ENCODE measurements around the gene FGD2. TPM values are rescaled to one million over a fixed set of nuclear protein-coding genes. Genes with fewer than 3 reads are reported as not detected.

Gene FGD2
- 0.04 and 0.17 TPM in 2 replicates for total RNA-seq (2014; rRNA removed; shearing (Covaris generic))

DNA sequence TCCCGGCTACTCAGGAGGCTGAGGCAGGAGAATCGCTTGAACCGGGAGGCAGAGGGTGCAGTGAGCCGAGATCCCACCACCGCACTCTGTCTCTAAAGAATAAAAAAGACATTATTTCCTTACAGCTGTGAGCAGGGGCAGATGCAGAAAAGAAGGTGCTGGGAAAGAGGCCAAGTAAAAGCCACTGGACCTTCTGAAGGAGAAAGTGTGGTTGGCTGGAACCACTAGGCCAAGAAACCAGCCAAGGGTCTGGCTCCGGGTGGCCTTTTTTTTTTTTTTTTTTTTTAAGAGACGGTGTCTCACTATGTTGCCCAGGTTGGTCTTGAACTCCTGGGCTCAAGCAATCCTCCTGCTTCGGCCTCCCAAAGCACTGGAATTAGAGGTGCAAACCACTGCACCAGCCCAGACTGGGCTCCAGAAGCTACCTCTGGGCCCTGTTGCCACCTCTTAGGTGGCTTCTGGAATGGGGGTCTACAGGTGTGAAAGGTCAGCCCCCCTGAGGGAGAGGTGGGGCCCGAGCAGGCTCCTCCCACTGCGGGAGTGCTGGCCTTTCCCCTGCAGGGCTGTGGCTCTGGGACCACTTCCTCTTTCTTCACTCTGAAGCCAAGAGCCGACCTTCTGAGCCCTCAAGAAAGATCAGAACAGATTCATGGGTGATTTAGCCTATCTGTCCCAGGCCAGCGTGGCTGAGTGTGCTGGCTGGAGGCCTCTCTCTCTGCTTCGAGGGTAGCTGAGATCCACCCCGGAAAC is at the start of gene FGD2:
Gene FGD2, plus strand, starts transcription at position 595 of the 750 bp plus-strand sequence. CDS start 163 bp downstream, outside the sequence.
- Histone ChIP-seq H3K4me3 (ENCODE audit: insufficient read depth, low read depth, low read length) (no peak within 1 kb of the TSS), H3K36me3 (replicated peaks; ENCODE audit: control insufficient read depth, insufficient read depth, low read length) (no peaks in the 10 kb centered on the region), H3K27me3 (ENCODE audit: control insufficient read depth, insufficient read depth, low read length) (no peaks in the 10 kb centered on the region)
- peak; percentile 67 for DNase-seq

DNA sequence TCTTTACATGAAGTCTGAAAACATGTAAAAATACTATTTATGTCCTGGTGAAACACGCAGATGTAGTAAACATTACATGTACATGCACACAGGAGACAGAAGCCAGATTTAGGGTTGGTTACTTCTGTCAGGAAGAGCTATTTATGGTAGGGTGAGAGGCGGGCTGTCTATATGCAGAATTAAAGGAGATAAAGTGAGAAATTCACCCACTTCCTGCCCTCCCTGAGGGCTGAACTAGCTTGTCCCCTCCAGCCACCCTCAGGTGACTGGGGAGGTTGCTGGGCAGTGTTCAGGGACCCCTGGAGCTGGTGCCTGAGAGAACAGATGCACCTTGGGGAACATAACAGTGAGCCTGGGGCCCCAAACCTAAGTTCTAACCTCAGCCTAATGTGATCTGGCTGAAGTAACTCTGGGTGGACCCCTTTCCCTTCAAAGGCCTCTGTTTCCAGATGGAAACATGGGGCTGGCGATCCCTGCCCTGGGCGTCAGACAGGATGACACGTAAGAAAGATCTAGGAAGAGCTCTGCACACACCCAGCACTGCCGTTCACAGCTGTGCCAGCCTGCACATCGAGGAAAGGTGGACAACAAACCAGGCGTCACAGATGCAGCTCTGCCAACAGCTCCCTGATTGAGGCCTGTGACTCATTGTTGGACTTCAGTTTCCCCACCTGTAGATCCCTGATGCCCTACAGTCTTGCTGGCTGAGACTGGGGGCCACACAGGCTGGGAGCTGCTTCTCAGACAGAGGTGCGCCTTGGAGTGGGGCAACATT is 49.6 kb upstream of the FGD2 start:
- Histone ChIP-seq H3K27me3 (ENCODE audit: control insufficient read depth, insufficient read depth, low read length) (no peaks in the 10 kb centered on the region), H3K36me3 (replicated peaks; ENCODE audit: control insufficient read depth, insufficient read depth, low read length) (no peaks in the 10 kb centered on the region), H3K4me3 (ENCODE audit: insufficient read depth, low read depth, low read length) (no peak overlapping the region)
- no peak for DNase-seq

DNA sequence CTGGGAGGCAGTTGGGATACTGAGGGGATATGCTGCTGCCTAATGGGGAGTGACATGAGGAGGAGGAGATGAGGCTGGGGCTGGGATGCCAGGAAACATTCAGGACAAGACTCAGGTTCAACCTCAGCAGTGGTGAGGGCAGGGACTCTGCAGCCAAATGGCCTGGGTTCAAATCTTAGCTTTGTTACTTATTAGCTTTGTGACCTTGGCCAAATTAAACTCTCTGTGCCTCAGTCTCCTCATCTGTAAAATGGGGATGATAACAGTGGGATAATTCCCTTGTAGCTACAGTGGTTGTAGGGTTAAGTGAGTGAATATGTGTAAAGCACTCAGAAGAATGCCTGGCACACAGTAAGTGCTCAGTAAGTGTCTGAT is 49.0 kb upstream of the FGD2 start:
- no peak for DNase-seq
- Histone ChIP-seq H3K27me3 (ENCODE audit: control insufficient read depth, insufficient read depth, low read length) (no peaks in the 10 kb centered on the region), H3K4me3 (ENCODE audit: insufficient read depth, low read depth, low read length) (no peak overlapping the region), H3K36me3 (replicated peaks; ENCODE audit: control insufficient read depth, insufficient read depth, low read length) (no peaks in the 10 kb centered on the region)

DNA sequence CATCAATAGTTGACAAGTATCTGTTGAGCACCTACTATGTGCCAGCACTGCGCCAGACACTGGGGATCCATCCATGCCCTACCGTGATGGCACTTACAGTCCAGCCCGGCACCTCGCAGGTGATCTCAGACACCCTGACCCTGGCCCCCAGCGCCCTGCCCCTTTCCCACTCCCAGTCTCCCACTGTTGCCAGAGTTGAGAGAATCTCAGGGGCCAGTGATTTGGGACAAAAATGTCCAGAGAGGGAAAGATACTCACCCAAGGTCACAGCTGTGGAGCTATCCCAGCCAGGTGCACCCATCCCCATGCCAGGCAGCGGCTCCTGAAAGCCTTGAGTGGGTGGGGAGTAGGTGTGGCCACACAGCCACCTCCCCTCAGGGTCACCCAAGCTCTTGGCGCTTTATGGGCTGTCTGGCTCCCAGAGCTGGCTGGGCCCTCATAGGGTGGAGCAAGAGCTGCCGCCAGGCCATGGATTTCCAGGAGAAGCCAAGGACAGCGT is 47.6 kb upstream of the FGD2 start:
- H3K4me3 ChIP-seq (ENCODE audit: insufficient read depth, low read depth, low read length), result no peak overlapping the region
- H3K36me3 ChIP-seq (replicated peaks; ENCODE audit: control insufficient read depth, insufficient read depth, low read length), result no peaks in the 10 kb centered on the region
- no peaks in the 10 kb centered on the region for H3K27me3 ChIP-seq (ENCODE audit: control insufficient read depth, insufficient read depth, low read length)
- DNase-seq, result no peak

DNA sequence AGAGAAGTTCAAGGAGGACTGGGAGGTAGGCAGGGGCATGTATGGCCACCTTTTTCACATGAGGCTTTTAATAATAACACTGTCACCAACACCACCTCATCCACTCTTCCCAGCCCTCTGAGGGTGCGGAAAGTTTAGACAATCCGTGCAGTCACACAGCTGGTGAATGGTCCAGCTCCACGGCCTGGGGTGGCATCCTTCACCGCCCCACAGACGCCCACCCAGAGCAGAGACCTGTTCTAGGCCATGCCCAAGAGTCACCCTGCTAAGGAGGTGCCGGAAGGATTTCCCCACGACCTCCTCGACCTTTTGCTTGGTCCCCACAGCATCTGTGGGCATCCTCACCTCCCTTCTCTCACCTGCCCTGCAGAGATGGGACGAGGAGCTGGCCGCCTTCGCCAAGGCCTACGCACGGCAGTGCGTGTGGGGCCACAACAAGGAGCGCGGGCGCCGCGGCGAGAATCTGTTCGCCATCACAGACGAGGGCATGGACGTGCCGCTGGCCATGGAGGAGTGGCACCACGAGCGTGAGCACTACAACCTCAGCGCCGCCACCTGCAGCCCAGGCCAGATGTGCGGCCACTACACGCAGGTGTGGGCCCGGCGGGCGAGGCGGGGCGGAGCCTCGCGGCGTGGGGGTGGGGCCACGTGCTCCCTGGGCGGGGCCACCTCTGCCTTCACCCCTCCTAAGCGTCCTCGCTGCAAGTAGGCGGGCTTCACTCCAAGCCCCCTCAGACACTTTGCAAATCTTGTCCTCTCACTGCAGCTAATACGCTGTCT is 46.5 kb upstream of the FGD2 start:
- peak; percentile 97 for DNase-seq
- Histone ChIP-seq H3K36me3 (replicated peaks; ENCODE audit: control insufficient read depth, insufficient read depth, low read length) (no peaks in the 10 kb centered on the region), H3K4me3 (ENCODE audit: insufficient read depth, low read depth, low read length) (no peak overlapping the region), H3K27me3 (ENCODE audit: control insufficient read depth, insufficient read depth, low read length) (no peaks in the 10 kb centered on the region)

DNA sequence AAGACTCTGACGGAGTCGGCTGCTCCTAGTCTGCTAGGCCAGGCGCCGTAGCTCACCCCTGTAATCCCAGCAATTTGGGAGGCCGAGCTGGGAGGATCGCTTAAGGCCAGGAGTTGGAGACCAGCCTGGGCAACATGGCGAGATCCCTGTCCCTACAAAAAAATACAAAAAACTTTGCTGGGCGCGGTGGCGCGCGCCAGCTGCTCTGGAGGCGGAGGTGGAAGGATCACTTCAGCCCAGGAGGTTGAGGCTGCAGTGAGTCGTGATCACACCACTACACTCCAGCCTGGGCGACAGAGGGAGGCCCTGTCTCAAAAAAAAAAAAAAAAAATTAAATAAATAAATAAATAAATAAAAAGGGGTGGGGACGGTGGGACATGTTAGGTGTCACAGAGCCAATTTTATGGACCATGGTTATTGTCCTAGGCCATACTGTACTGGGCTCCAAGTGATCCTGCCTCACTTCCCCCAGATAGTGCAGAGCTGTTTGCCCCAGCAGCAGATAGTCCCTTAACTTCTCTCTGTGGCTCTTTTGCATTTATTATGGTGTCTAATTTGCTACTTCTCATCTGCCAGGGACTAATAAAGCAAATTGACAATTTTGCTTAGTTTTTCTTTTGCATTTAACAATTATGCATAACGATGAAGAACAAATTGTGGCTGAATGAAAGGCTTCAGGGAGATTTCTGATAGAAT is 45.8 kb upstream of the FGD2 start:
- no peak for DNase-seq
- H3K36me3 ChIP-seq (replicated peaks; ENCODE audit: control insufficient read depth, insufficient read depth, low read length), result no peaks in the 10 kb centered on the region
- no peak overlapping the region for H3K4me3 ChIP-seq (ENCODE audit: insufficient read depth, low read depth, low read length)
- H3K27me3 ChIP-seq (ENCODE audit: control insufficient read depth, insufficient read depth, low read length), result no peaks in the 10 kb centered on the region

- no peaks in the 10 kb centered on the region for H3K27me3 ChIP-seq (ENCODE audit: control insufficient read depth, insufficient read depth, low read length)
- no peak for DNase-seq
- H3K36me3 ChIP-seq (replicated peaks; ENCODE audit: control insufficient read depth, insufficient read depth, low read length), result no peaks in the 10 kb centered on the region
- H3K4me3 ChIP-seq (ENCODE audit: insufficient read depth, low read depth, low read length), result no peak overlapping the region
Measured at GRCh38 chr6:36961441-36962435, 43.7 kb upstream of the FGD2 start.

DNA sequence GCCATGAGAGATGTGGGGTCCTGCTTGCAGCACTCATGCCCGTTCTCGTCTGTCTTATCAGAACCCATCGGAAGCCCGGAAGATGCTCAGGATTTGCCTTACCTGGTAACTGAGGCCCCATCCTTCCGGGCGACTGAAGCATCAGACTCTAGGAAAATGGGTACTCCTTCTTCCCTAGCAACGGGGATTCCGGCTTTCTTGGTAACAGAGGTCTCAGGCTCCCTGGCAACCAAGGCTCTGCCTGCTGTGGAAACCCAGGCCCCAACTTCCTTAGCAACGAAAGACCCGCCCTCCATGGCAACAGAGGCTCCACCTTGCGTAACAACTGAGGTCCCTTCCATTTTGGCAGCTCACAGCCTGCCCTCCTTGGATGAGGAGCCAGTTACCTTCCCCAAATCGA is 42.6 kb upstream of the FGD2 start:
- Histone ChIP-seq H3K27me3 (ENCODE audit: control insufficient read depth, insufficient read depth, low read length) (no peaks in the 10 kb centered on the region), H3K4me3 (ENCODE audit: insufficient read depth, low read depth, low read length) (no peak overlapping the region), H3K36me3 (replicated peaks; ENCODE audit: control insufficient read depth, insufficient read depth, low read length) (peaks cover 4% of the 10 kb centered on the region; the same call in 1 of the 2 replicates)
- DNase-seq, result peak; percentile 97

GRCh38 chr6:36963451-36964290 is 41.8 kb upstream of the FGD2 start:
- DNase-seq, result peak; percentile 78
- peaks cover 8% of the 10 kb centered on the region for H3K36me3 ChIP-seq (replicated peaks; ENCODE audit: control insufficient read depth, insufficient read depth, low read length)
- H3K4me3 ChIP-seq (ENCODE audit: insufficient read depth, low read depth, low read length), result no peak overlapping the region
- no peaks in the 10 kb centered on the region for H3K27me3 ChIP-seq (ENCODE audit: control insufficient read depth, insufficient read depth, low read length)

GRCh38 chr6:36964349-36964748 is 41.1 kb upstream of the FGD2 start:
- no peaks in the 10 kb centered on the region for H3K27me3 ChIP-seq (ENCODE audit: control insufficient read depth, insufficient read depth, low read length)
- no peak for DNase-seq
- H3K4me3 ChIP-seq (ENCODE audit: insufficient read depth, low read depth, low read length), result no peak overlapping the region
- H3K36me3 ChIP-seq (replicated peaks; ENCODE audit: control insufficient read depth, insufficient read depth, low read length), result peaks cover 14% of the 10 kb centered on the region

GRCh38 chr6:36964908-36965307 is 40.5 kb upstream of the FGD2 start:
- H3K27me3 ChIP-seq (ENCODE audit: control insufficient read depth, insufficient read depth, low read length), result no peaks in the 10 kb centered on the region
- peaks cover 17% of the 10 kb centered on the region for H3K36me3 ChIP-seq (replicated peaks; ENCODE audit: control insufficient read depth, insufficient read depth, low read length)
- H3K4me3 ChIP-seq (ENCODE audit: insufficient read depth, low read depth, low read length), result no peak overlapping the region
- DNase-seq, result no peak

GRCh38 chr6:36967301-36967700 is 38.2 kb upstream of the FGD2 start:
- Histone ChIP-seq H3K27me3 (ENCODE audit: control insufficient read depth, insufficient read depth, low read length) (no peaks in the 10 kb centered on the region), H3K4me3 (ENCODE audit: insufficient read depth, low read depth, low read length) (no peak overlapping the region), H3K36me3 (replicated peaks; ENCODE audit: control insufficient read depth, insufficient read depth, low read length) (peaks cover 37% of the 10 kb centered on the region)
- DNase-seq, result no peak

All from H7 (cell line).